HG02623 (cell line): ENCODE measurements around the gene WDR53.
"Not testable (repeated sequence)": the region's sequence is repeated elsewhere in the genome, so short reads cannot be mapped to it uniquely, and the experiment has no call there.

ENCODE experiments used
- ATAC-seq: cut with Tn5 transposase; IDR thresholded peaks from one replicate; pipeline ENCODE4 v1.9.1; 2021; ENCODE audit warnings: moderate library complexity; ENCODE audit not compliant: unreplicated experiment

Gene WDR53

DNA sequence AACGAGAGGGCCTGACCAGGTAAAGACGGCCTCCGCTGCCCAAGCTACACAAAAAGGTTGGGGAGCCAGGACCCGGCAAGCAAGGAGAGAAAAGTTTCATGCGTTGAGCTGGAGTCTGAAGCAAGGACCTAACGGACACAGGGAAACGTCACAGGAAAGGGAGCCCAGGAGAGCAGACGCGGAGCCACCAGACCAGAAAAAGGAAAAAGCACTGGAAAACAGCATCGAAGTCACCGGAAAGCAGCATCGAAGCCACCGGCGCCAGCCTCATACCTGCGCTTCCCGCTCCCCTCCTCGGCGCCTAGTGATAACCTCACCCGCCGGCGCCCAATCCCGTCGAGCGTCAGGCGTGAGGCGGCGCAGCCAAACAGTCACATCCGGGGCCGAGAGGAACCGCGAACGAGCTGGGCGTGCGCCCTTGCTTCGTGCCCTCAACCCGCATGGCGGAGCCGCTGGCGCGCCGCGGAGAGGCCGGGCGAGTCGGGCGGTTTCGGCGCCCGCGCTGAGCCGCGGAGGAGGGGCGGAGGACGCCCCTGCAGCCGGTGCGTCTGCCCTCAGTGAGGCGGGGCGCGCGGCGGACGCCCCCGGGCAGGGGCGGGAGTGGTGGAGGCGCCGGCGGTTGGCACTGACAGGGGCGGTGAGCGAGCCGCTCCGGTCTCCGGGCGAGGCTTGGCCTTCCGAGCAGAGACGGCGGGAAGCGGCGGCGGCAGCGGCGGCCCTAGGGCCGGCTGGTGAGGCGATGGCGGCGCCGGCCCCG, at the start of gene WDR53, which contains the start of gene FBXO45:
Gene WDR53, minus strand, starts transcription at position 309 of the 757 bp plus-strand sequence. CDS start 7,079 bp downstream, outside the sequence.
Gene FBXO45, plus strand, starts transcription at position 415 of the 757 bp plus-strand sequence. Its CDS starts 325 bp downstream, at position 740.
- ATAC-seq: peak; percentile 92

DNA sequence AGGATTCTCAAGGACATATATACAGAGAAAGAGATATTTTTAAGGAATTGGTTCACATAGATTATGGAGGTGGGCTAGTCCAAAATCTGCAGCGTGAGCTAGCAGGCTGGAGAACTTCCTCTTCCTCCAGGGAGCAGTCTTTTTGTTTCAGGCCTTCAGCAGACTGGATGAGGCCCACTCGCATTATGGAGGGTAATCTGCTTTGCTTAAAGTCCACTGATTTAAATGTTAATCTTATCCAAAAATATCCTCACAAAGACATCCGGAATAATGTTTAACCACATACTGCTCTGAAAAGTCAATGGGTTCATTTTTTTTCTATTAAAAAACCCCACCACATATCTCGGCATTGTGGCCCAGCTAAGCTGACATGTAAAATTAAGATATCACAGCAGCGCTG, 48.9 kb upstream of the WDR53 start:
- no peak for ATAC-seq

DNA sequence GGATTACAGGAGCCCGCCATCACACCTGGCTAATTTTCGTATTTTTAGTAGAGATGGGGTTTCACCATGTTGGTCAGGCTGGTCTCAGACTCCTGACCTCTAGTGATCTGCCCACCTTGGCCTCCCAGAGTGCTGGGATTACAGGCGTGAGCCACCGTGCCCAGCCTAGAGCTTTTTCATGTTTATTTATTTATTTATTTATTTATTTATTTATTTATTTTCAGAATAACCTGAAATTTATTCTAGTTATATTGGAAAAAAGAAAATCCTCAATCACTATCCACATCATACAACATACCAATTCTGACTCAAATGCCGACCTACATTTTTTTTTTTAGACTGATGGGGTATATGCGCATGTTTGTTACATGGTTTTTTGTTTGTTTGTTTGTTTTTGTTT, 46.9 kb upstream of the WDR53 start:
- ATAC-seq: not testable (repeated sequence)

GRCh38 chr3:196611761-196612483, 43.6 kb upstream of the WDR53 start:
- ATAC-seq: no peak

GRCh38 chr3:196609805-196610515, 41.6 kb upstream of the WDR53 start:
- no peak for ATAC-seq

GRCh38 chr3:196609343-196609775, 41.0 kb upstream of the WDR53 start:
- peak; percentile 61 for ATAC-seq

DNA sequence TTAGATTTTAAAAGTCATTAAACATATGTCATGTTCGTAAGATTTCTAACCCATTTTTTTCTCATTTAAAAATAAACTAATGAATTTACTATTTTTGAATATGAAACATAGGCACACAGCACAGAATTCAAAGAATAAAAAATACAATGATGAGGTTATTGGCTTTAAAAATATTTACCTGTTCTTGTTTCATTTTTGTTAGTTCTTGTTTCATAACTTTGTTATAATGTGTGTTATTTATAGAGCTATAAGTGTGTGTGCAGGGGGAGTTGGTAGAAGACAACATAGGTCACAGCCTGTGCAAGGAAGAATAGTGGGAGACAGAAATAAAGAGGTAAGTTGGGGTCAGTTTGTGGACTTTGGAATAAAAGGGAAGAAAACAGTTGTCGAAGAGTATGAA, 40.3 kb upstream of the WDR53 start:
- ATAC-seq: no peak

GRCh38 chr3:196604548-196604947, 36.2 kb upstream of the WDR53 start:
- ATAC-seq: no peak

DNA sequence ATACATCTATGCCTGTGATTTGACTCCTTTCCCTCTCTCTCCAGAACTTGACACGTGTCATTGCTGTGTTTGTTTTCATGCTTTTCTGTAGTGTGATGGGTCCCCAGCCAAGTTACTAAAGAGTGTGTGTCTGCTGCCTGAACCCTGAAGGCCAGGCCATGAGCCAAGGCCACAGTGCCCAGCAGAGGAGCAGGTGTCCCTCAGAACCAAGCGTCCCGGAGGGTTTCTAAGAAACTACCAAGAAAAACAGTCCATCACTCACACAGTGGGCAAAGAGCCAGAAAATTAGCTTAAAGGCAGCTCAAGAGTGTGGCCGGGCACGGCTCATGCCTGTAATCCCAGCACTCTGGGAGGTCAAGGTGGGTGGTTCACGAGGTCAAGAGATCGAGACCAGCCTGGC, 35.3 kb upstream of the WDR53 start:
- ATAC-seq: no peak

DNA sequence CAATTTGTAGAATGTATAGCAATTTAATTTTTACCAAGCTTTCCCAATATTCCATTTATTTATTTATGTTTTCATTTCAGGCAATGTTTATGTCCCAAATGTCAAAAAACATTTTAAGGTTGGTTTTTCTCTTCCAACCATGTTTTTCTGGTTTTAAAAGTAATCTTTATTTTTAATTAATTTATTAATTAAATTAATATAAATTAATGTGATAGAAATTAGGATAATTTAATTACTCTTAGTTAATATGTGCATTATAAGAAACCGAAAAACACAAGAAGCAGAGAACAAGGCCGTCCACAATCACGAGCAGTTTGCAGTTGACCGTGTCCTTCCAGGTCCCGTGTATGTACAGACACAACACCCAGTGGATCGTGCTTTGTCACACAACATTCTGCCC, 34.3 kb upstream of the WDR53 start:
- ATAC-seq: no peak

DNA sequence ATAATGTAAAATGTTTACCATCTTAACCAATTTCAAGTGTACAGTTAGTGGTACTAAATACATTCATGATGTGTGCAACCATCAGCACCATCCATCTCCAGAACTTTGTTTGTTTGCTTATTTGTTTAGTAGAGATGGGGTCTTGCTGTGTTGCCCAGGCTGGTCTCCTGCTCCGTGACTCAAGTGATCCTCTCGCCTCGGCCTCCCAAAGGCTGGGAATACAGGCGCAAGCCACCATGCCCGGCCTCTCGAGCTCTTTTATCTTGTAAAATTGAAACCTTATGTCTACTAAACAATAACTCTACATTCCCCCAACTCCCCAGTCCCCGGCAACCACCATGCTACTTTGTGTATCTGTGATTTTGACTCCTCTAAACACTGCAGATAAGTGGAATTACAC, 32.0 kb upstream of the WDR53 start:
- no peak for ATAC-seq

DNA sequence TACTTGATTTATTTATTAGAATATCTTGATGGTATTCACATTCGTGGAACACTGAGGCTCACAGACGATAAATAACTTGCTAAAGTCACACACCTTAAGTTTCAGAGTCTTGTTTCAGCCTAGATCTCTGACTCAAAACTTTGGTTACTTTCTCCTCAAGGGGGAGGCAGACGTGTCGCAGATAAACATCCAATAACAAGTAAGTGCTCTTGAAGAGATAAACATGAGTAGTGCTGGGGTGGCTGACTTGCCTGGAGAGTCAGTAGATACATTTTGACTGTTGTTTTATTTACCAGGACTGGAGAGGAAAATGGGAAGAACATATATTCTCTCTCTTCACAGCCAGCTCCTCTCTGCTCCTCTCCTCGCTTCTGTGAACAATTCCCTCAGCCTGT, 31.4 kb upstream of the WDR53 start:
- no peak for ATAC-seq

GRCh38 chr3:196597971-196598733, 29.8 kb upstream of the WDR53 start:
- ATAC-seq: not testable (repeated sequence)

DNA sequence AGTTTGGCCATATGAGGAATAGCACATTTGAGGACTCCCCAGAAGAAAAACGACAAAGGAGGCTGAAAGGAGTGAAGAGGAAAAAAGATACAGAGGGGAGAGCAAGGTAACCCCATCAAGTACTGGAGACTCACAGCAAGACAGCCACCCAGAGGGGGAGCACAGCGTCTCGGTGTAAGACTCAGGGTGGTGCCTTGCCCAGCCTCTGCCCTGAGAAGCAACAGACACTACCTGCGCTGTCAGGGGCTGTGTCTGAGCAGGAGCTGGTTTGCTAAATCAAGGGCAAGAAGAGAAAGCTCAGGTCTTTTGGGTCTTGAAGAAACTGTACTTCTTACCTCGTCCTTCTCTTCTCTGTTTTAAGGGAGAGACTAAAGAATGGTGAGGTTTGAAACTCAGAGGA, 28.0 kb upstream of the WDR53 start:
- no peak for ATAC-seq

DNA sequence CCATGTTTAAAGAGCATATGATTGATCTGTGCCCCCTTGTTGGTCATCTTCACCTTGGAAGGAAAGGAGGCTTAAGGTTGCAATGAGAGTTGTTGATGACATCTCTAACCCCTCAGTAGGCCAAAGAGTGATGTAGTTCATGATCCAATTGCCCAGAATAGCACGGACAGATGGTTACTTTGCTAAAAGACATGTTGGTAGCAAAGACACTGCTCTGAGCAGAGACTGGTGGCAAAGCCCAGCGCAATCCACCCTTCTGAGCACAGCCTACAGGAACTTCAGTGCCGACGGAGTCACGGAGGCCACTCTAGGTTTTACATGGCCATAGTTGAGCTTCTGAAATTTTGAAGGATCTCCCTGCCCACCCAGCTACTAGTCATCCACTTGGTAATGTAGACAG, 21.9 kb upstream of the WDR53 start:
- no peak for ATAC-seq

DNA sequence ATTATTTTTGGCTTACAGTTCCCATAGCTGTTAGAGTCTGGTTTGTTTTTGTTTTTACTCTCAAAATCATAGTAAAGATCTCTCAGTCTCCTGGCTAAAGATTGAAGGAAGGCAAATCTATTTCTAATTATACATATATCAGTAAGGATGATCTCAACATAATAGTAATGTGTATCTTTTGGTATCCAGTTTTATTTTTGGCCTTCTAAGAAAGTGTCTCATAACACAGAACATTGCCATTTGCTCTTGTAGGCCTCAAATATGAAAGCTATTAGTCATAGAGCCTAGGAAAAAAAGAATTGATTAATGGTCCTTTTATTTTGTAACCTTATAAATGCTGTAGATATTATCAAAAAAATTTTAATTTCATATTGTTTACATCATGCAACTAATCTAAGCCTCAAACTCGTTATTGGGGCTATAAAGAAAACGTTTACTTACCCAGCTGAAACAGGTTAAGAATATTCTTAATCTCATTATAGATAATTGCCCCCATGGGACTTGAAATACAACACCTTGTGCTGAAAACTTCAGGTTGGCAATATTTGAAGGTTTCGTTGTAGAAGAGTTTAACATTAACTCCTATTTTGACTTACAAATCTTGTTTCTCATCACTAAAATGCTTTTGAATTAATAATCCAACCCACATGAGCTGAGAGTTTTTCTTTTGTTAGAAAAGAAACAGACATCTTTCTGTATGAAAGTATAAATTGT, 16.8 kb upstream of the WDR53 start:
- ATAC-seq: no peak

- no peak for ATAC-seq
Measured at GRCh38 chr3:196572389-196572788, 4.0 kb upstream of the WDR53 start.

GRCh38 chr3:196570332-196570731, 2.0 kb upstream of the WDR53 start:
- ATAC-seq: not testable (repeated sequence)

- ATAC-seq: peak; percentile 26
Measured at GRCh38 chr3:196569003-196569516, 706 bp upstream of the WDR53 start.

DNA sequence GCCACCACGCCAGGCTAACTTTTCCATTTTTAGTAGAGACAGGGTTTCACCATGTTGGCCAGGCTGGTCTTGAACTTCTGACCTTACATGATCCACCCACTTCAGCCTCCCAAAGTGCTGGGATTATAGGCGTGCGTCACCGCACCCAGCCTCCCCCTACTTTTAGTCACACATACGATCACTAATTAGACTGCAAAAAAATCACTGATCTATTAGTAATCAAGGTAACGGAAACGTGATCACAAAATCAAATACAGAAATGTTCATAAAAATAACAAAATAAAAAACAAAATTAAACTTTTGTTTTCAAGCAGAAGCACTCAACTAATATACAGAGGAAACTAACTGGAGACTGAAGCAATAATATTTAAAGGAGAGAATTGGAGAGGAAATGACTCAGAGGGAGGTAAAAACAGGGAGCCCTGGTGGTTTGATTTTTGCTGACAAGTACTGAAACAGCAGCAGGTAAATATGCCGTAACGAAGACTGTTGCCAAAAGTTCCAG, 4.6 kb downstream of the WDR53 start:
- ATAC-seq: no peak
